Caki2 (cell line): ENCODE data around the gene ENC1. TPM values are rescaled to one million over a fixed set of nuclear protein-coding genes. Genes with fewer than 3 reads are reported as not detected.

Experiments
- DNase-seq: peaks from one replicate; pipeline ENCODE4 v3.0.0-alpha.2; 2015; ENCODE audit warnings: low read depth
- in situ Hi-C: cut with HindIII; loops from 2 replicates; pipeline ENCODE4 v1.10.0; 2016; ENCODE audit warnings: low sequenced_read_pairs, low pct_unique_long_range_greater_than_20kb, mixed read lengths
- total RNA-seq: library from RNA; depleted of rRNA; stranded (reverse); fragments of >200 nt; shearing (Covaris generic); gene quantifications from 2 replicates; pipeline ENCODE4 v1.2.3, GENCODE V29; 2014; ENCODE audit warnings: low replicate concordance

Gene ENC1
- total RNA-seq, 1 experiment from 2014 or later = 10.6 TPM

- in situ Hi-C loops = no loop called here
- no peak for DNase-seq
Measured at GRCh38 chr5:74660873-74661272, 20.3 kb upstream of the ENC1 start.

DNA sequence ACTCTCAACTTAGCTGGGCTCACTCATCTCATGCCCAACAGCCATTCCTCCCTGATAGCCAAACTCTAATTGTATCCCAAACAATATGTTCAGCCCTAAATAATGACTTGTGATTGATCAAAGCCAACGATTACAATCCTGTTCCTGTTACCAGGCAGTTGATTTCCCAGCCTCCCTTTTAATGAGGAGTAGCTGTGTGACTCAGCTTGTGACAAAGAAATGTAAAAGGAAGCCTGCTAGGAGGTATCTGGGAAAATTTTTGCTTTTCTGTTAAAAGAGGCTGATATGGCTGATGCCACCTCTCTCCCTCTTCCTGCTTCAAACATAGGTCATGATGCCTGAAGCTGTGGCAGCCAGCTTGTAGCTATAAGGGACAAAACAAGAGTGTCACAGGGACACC, 19.6 kb upstream of the ENC1 start:
- in situ Hi-C loops = no loop called here
- no peak for DNase-seq

- in situ Hi-C loops = no loop called here
- DNase-seq = no peak
Measured at GRCh38 chr5:74659172-74659571, 18.6 kb upstream of the ENC1 start.

DNA sequence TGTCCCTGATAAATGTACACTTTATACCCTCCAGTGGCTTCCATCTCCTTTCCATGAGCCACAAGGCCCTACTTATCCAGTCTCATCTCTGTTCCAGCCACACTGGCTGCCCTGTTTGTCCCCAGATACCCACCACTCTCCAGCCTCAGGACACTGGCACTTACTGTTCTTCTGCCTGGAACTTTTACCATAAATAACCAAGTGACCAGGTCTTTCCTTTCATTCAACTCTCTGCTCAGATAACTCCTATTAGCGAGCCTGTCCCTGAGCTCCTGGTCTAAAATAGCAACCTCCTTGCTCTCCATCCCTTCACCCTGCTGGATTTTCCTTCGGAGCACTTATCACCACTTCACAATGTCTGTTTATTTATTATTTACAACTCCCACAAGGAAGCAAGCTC, 16.6 kb upstream of the ENC1 start:
- in situ Hi-C loops = no loop called here
- no peak for DNase-seq

- DNase-seq = no peak
- in situ Hi-C loops = no loop called here
Measured at GRCh38 chr5:74655716-74656115, 15.2 kb upstream of the ENC1 start.

DNA sequence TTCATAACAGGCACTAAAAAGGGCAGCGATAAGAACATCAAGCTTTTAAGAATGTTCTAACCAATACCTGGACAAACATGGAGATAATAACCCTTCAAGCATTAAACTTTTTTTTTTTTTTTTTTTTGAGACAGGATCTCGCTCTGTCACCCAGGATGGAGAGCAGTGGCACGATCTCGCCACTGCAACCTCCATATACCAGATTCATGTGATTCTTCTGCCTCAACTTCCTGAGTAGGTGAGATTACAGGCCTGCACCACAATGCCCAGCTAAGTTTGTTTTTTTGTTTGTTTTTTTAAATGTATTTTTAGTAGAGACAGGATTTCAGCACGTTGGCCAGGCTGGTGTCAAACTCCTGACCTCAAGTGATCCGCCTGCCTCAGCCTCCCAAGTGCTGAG, 14.7 kb upstream of the ENC1 start:
- DNase-seq = no peak
- in situ Hi-C loops = no loop called here

DNA sequence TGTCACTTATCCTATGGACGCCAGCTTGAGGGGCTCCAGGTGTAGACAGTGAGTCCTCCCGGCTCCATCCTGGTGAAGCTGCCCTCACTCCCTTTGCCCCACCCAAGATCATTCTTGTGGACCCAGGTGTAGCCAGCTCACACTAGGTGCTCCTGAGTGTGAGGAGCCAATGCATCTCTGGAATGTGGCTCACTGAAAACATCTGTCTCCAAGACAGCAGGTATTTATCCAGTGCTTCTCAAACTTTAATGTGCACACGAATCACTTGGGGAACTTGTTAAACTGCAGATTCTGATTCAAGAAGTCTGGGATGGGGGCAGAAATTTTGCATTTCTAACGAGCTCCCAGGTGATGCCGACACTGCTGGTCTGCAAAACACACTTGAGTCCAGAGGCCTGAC, 13.5 kb upstream of the ENC1 start:
- in situ Hi-C loops = no loop called here

DNA sequence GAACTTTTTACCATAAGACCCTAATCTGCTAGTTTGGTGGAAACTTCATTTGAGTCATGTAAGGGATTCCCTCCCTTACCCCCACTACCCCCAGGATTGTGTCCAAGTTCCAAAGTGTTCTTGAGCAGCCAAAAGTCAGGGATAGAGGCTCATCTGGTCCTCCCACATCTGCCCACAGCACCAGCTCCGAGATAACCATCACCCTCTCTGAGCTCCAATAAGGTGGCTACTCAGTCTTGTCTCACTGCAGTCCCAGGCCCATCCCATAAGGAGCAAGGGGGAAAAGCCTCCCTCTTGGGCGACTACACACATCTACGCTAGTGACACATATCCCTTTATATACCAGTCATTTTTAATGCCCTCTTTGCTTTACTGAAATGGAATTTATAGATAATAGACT, 12.0 kb upstream of the ENC1 start:
- DNase-seq = no peak
- in situ Hi-C loops = no loop called here

More for the DNA sequence above, 13.5 kb upstream of the ENC1 start:
- DNase-seq = no peak

DNA sequence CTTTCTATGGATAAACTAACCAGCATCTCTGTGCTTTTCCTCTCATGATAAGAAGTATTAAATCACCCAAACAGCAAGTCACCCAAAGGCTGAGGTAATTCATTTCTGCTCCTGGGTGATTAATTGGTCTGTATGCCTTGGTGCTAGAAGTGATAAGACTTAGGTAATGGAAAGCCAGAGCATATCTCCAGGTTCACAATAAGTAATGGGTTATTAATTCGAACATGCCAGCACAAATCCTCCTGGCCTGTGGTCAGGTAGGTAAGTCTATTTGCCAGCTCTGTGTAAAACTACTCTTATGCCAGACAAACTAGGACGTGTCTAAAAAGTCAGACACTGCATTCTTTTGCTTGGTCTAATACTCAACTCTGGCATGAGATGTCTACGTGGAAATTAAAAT, 11.2 kb upstream of the ENC1 start:
- in situ Hi-C loops = no loop called here
- DNase-seq = peak; percentile 27

DNA sequence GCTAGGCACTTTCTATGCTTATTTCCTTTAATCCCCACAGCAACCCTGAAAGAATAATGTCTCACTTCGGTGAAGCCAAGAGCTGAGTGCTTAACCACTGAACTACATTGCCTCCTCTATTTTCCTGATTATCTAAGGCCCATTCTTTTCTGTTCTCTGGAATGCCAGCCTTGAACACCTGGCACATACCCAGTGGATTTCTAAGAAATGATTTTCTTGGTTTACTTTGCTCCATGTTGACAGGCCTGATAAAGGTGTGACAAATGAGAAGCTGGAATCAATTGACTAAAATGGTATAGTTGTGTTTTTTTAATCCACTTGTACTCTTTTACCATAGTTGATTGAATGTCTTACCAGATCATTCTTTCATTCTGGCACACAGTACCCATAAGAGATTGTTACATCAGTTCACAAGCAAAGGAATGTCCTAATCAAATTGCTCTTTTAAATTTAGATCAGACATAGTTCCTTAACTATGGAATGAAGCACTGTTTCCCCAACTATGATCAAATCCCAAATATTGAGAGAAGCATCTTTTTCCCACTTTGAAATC, 9.0 kb upstream of the ENC1 start:
- in situ Hi-C loops = no loop called here
- DNase-seq = no peak

GRCh38 chr5:74648835-74649293, 8.3 kb upstream of the ENC1 start:
- peak; percentile 41 for DNase-seq
- in situ Hi-C loops = no loop called here

GRCh38 chr5:74647096-74647495, 6.6 kb upstream of the ENC1 start:
- no peak for DNase-seq
- in situ Hi-C loops = no loop called here

GRCh38 chr5:74643111-74643562, 2.6 kb upstream of the ENC1 start:
- in situ Hi-C loops = no loop called here
- DNase-seq = no peak

DNA sequence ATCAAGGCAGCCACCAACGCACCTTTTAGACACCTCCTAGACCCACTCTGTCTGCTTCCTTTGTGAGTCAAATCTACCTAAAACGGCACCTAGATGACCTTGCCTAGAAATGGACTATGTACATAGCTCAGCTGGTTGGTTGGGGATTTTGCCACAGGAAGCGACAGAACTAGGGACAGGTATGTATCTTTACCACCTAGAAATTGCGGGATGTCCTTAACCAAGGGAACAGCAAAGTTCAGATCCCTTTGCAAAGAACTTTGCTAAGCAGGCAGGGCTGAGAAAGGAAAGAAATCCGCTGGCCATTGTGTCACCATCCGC, 2.0 kb upstream of the ENC1 start:
- DNase-seq = no peak
- in situ Hi-C loops = no loop called here

DNA sequence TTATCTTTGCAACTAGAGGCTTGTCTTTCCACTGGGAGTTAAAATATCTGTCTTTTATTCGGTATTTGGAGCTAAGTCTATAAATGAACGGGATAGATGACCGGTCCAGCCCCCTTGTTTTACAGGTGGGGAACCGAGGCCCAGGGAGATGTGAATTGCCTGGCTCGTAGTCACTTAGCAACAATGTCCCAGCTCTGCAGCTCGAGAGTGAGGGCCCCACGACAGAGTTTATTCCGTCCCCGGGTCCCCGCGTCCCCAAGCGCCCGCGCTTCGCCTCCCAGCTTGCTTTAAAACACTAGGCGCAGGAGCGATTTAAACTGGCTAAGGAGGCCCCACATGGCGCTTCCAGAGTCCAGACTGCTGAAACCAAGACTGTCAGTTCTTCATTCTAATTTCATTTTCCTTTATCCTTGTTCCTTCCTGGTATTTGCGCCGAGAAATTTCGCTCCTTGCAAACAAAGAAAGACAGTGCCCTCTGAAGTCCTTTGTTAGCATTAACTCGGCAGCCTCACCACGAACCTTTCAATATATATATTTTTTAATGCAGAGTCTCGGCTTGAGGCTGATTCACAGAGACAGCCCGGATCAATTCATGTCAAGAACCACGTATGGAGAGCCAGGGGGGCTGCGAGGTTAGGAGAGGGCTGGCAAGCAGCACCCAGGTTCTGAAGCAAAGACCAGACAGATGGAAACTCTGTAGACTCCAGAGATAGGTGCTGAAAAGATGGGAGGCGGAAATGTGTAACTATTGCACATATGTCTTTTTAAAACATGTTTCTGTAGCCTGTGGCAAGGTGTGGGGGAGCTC, 1.4 kb upstream of the ENC1 start:
- peak; percentile 67 for DNase-seq
- in situ Hi-C loops = no loop called here

GRCh38 chr5:74640954-74641734, 616 bp upstream of the ENC1 start:
- in situ Hi-C loops = no loop called here
- peak; percentile 85 for DNase-seq

DNA sequence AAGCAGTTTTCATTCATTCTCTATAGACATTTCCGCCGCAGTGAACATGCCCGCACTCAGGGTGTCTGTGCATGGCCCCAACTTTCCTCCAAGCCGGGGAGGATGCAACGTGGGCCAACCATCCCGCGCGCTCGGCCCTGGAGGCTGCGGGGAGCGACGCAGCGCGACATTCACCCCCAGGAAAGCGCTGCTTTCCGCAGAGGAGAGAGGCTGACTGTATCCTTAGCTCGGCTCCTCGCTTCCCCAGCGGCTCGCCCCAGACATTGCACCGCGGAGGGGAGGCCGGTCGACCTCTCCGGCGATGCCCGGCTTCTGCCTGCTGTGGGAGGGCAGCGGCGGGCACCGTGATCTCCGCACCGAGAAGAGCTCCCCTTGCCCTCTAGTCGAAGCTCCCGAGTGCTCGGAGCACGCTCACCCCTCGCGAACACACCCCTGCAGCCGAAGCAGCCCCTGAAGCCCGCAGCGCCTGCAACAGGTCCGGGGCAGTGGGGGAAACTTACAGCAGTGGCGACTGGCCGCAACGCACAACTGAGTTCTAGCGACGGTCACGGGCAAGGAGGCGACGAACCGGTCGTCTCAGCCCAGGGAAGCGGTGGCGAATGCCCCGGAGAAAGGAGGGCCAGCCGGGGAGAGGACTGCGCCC, 600 bp downstream of the ENC1 start:
- in situ Hi-C loops = no loop called here
- no peak for DNase-seq

- DNase-seq = peak; percentile 26
- in situ Hi-C loops = no loop called here
Measured at GRCh38 chr5:74638970-74639806, 1.3 kb downstream of the ENC1 start.
